Measurements from ENCODE around the gene HSPB1.

- no peak for TF ChIP-seq CTCF (conservative IDR thresholded peaks at IDR 0.05 in 1 of 2, IDR thresholded peaks at IDR 0.05 in 1 of 2; ENCODE audit: low read depth in 1 of 2, low read length in 2 of 2)
- no peak for TF ChIP-seq EZH2 (IDR thresholded peaks at IDR 0.05; ENCODE audit: low read length, missing control alignments)
These were observed 29.0 kb upstream of the HSPB1 start for GRCh38 chr7:76273503-76273902.

Measured in fibroblast of lung (primary cell).